Left ventricle myocardium inferior (tissue), 1 donor: ENCODE results near the gene HEXIM2. TPM values are rescaled to one million over a fixed set of nuclear protein-coding genes. Genes with fewer than 3 reads are reported as not detected.

ENCODE experiments used
- DNase-seq: peaks from one replicate; pipeline ENCODE4 v3.0.0-alpha.2; 2020
- H3K27ac ChIP-seq: fragments of 200-600 bp; replicated peaks from 2 replicates; pipeline ENCODE4 v1.8.0; 2021
- H3K27me3 ChIP-seq: fragments of 200-600 bp; 2 replicates; pipeline ENCODE4 v1.8.0; 2021; ENCODE audit warnings: low read depth
- H3K36me3 ChIP-seq: fragments of 200-600 bp; 2 replicates; pipeline ENCODE4 v1.8.0; 2021
- H3K4me1 ChIP-seq: fragments of 200-600 bp; 2 replicates; pipeline ENCODE4 v1.8.0; 2021
- H3K4me3 ChIP-seq: fragments of 200-600 bp; 2 replicates; pipeline ENCODE4 v1.8.0; 2021; ENCODE audit warnings: mild to moderate bottlenecking, moderate library complexity
- H3K9me3 ChIP-seq: fragments of 200-600 bp; replicated peaks from 2 replicates; pipeline ENCODE4 v1.8.0; 2021
- CTCF ChIP-seq: fragments of 200-600 bp; IDR thresholded peaks from 2 replicates; pipeline ENCODE4 v1.8.0; 2021; ENCODE audit warnings: antibody characterized with exemption, mild to moderate bottlenecking, borderline replicate concordance
- intact Hi-C: fragments of 100-400 bp; cut with micrococcal nuclease; formaldehyde crosslinking; loops from one replicate; pipeline ENCODE4 v1.11.0; 2022
- total RNA-seq: library from RNA; stranded (reverse); fragmentation: NEBNext Ultra II Directional; extraction: Animal tissue kit (Norgen Biotek cat#: 25700); gene quantifications from one replicate; pipeline ENCODE4 v1.2.1, GENCODE V29; 2021
- donor health status: DM: no; HTN: yes; CAD: no; lungs with severe emphysema.

HEXIM2 gene
- total RNA-seq, 1 donor from 2014 or later = 7.0 TPM

GRCh38 chr17:45184144-45184543 lies 22.5 kb downstream of the HEXIM2 start:
- DNase-seq = no peak
- Histone ChIP-seq H3K27ac (no peak overlapping the region), H3K9me3 (no peaks in the 10 kb centered on the region), H3K36me3 (no peaks in the 10 kb centered on the region), H3K4me3 (no peak overlapping the region), H3K27me3 (no peaks in the 10 kb centered on the region), H3K4me1 (no peaks in the 10 kb centered on the region)
- TF ChIP-seq CTCF = no peak
- intact Hi-C loops = no loop called here

GRCh38 chr17:45186801-45187354 lies 25.2 kb downstream of the HEXIM2 start:
- no peak overlapping the region for H3K27ac ChIP-seq
- no peak overlapping the region for H3K4me3 ChIP-seq
- intact Hi-C loops = no loop called here
- no peak for TF ChIP-seq CTCF
- no peaks in the 10 kb centered on the region for H3K27me3 ChIP-seq
- H3K36me3 ChIP-seq = no peaks in the 10 kb centered on the region
- DNase-seq = no peak
- H3K4me1 ChIP-seq = no peaks in the 10 kb centered on the region
- no peaks in the 10 kb centered on the region for H3K9me3 ChIP-seq

GRCh38 chr17:45189009-45189408 lies 27.3 kb downstream of the HEXIM2 start:
- Histone ChIP-seq H3K4me1 (no peaks in the 10 kb centered on the region), H3K27me3 (no peaks in the 10 kb centered on the region), H3K4me3 (no peak overlapping the region), H3K36me3 (no peaks in the 10 kb centered on the region), H3K9me3 (no peaks in the 10 kb centered on the region), H3K27ac (no peak overlapping the region)
- no peak for TF ChIP-seq CTCF
- intact Hi-C loops = no loop called here
- no peak for DNase-seq

- Histone ChIP-seq H3K4me1 (no peaks in the 10 kb centered on the region), H3K36me3 (no peaks in the 10 kb centered on the region), H3K4me3 (no peak overlapping the region), H3K9me3 (no peaks in the 10 kb centered on the region), H3K27me3 (no peaks in the 10 kb centered on the region), H3K27ac (no peak overlapping the region)
- no peak for DNase-seq
- TF ChIP-seq CTCF = no peak
- intact Hi-C loops = no loop called here
Measured at GRCh38 chr17:45190503-45191255, 29.0 kb downstream of the HEXIM2 start.

- intact Hi-C loops = loop anchor here (5.0 kb wide), 1 partner anchor 58 kb away; the partner anchor contains the start of gene ACBD4
- H3K4me1 ChIP-seq = peaks cover 15% of the 10 kb centered on the region
- TF ChIP-seq CTCF = no peak
Measured at GRCh38 chr17:45195424-45195823, 33.7 kb downstream of the HEXIM2 start.

More at GRCh38 chr17:45195424-45195823, 33.7 kb downstream of the HEXIM2 start:
- Histone ChIP-seq H3K36me3 (no peaks in the 10 kb centered on the region), H3K27me3 (no peaks in the 10 kb centered on the region), H3K4me3 (no peak overlapping the region), H3K9me3 (no peaks in the 10 kb centered on the region), H3K27ac (no peak overlapping the region)
- DNase-seq = no peak
